Neural cell (in vitro differentiated cells): ENCODE results near the gene DPP6. TPM values are rescaled to one million over a fixed set of nuclear protein-coding genes. Genes with fewer than 3 reads are reported as not detected.

Source experiments
- H2AFZ ChIP-seq: fragments of 200-600, 300-800 bp; sonication (generic), shearing (Covaris generic); 2 replicates; pipeline ENCODE4 v1.6.0; 2014; ENCODE audit warnings: low read depth, mild to moderate bottlenecking, antibody characterized with exemption, low read length, moderate library complexity
- H3F3A ChIP-seq: fragments of 200-600 bp; shearing (Covaris generic); 2 replicates; pipeline ENCODE4 v1.6.1; 2016; ENCODE audit warnings: mild to moderate bottlenecking, moderate library complexity, mixed read lengths, antibody characterized with exemption, low read length; ENCODE audit not compliant: insufficient read depth, poor library complexity, severe bottlenecking
- H3K27ac ChIP-seq: fragments of 200-600, 300-800 bp; sonication (generic), shearing (Covaris generic); 2 replicates; pipeline ENCODE4 v1.5.1; 2014; ENCODE audit warnings: mild to moderate bottlenecking, low read length, moderate library complexity
- H3K27me3 ChIP-seq: fragments of 300-800, 200-600 bp; sonication (generic), shearing (Covaris generic); 2 replicates; pipeline ENCODE4 v1.6.0; 2014; ENCODE audit warnings: mild to moderate bottlenecking, low read depth, low read length, moderate library complexity; ENCODE audit not compliant: insufficient read depth
- H3K36me3 ChIP-seq: fragments of 300-800, 200-600 bp; sonication (generic), shearing (Covaris generic); 2 replicates; pipeline ENCODE4 v1.5.1; 2014; ENCODE audit warnings: mild to moderate bottlenecking, antibody characterized with exemption, low read length, moderate library complexity; ENCODE audit not compliant: insufficient read depth
- H3K4me2 ChIP-seq: fragments of 300-800, 200-600 bp; sonication (generic), shearing (Covaris generic); 2 replicates; pipeline ENCODE4 v1.6.0; 2014; ENCODE audit warnings: mild to moderate bottlenecking, low read length
- H3K4me3 ChIP-seq: fragments of 300-800, 200-600 bp; sonication (generic), shearing (Covaris generic); 2 replicates; pipeline ENCODE4 v1.5.1; 2014; ENCODE audit warnings: mild to moderate bottlenecking, low read length, moderate library complexity
- H3K79me2 ChIP-seq: fragments of 200-600 bp; shearing (Covaris generic); replicated peaks from 2 replicates; pipeline ENCODE4 v1.6.0; 2014; ENCODE audit warnings: mild to moderate bottlenecking, low read length, moderate library complexity; ENCODE audit not compliant: insufficient read depth
- H3K9ac ChIP-seq: fragments of 300-800, 200-600 bp; sonication (generic), shearing (Covaris generic); 2 replicates; pipeline ENCODE4 v1.6.1; 2016; ENCODE audit warnings: mild to moderate bottlenecking, low read length, mixed read lengths
- H3K9me2 ChIP-seq: fragments of 200-600 bp; shearing (Covaris generic); 2 replicates; pipeline ENCODE4 v1.6.1; 2016; ENCODE audit warnings: mild to moderate bottlenecking, low read length, mixed read lengths; ENCODE audit not compliant: insufficient read depth
- H3K9me3 ChIP-seq: fragments of 200-600, 300-800 bp; sonication (generic), shearing (Covaris generic); 2 replicates; pipeline ENCODE4 v1.6.1; 2016; ENCODE audit warnings: mild to moderate bottlenecking, mixed run types, low read length, moderate library complexity, mixed read lengths
- H4K20me1 ChIP-seq: fragments of 200-600 bp; shearing (Covaris generic); 2 replicates; pipeline ENCODE4 v1.6.1; 2016; ENCODE audit warnings: mild to moderate bottlenecking, mixed run types; ENCODE audit not compliant: insufficient read depth
- EP300 ChIP-seq: fragments of 450-650 bp; conservative IDR thresholded peaks from 2 replicates; pipeline ENCODE4 v1.6.1; 2014; ENCODE audit warnings: antibody characterized with exemption, mild to moderate bottlenecking, moderate library complexity; ENCODE audit not compliant: poor library complexity, severe bottlenecking
- EZH2 ChIP-seq: fragments of 200-600, 300-800 bp; shearing (Covaris generic), sonication (generic); IDR thresholded peaks from 2 replicates; pipeline ENCODE4 v1.6.1; 2014; ENCODE audit warnings: antibody characterized with exemption, low read length, borderline replicate concordance, mild to moderate bottlenecking; ENCODE audit not compliant: insufficient read depth, poor library complexity, severe bottlenecking
- MXI1 ChIP-seq: fragments of 450-650 bp; conservative IDR thresholded peaks from 2 replicates; pipeline ENCODE4 v1.6.1; 2014; ENCODE audit warnings: antibody characterized with exemption, mild to moderate bottlenecking; ENCODE audit not compliant: poor library complexity, severe bottlenecking
- POLR2AphosphoS5 ChIP-seq: IDR thresholded peaks from 2 replicates; pipeline ENCODE4 v1.6.1; 2012
- RAD21 ChIP-seq: fragments of 450-650 bp; conservative IDR thresholded peaks from 2 replicates; pipeline ENCODE4 v1.6.1; 2014; ENCODE audit warnings: antibody characterized with exemption, mild to moderate bottlenecking, moderate library complexity
- SMC3 ChIP-seq: fragments of 450-650 bp; conservative IDR thresholded peaks from 2 replicates; pipeline ENCODE4 v1.6.1; 2014; ENCODE audit warnings: antibody characterized with exemption, mild to moderate bottlenecking, moderate library complexity; ENCODE audit not compliant: poor library complexity
- TAF1 ChIP-seq: IDR thresholded peaks from 2 replicates; pipeline ENCODE4 v1.6.1; 2012; ENCODE audit warnings: low read depth
- polyA plus RNA-seq: library from polyadenylated mRNA; depleted of rRNA; stranded (reverse); fragments of >200 nt; gene quantifications from 2 replicates; pipeline ENCODE4 v1.2.3, GENCODE V29; 2014
- TF ChIP-seq, protein P1 (sequence below): IDR thresholded peaks from 2 replicates; pipeline ENCODE4 v1.6.1; 2012; ENCODE audit warnings: borderline replicate concordance
- TF ChIP-seq, protein P2 (sequence below): fragments of 450-650 bp; IDR thresholded peaks from 2 replicates; pipeline ENCODE4 v1.5.1; 2014; ENCODE audit warnings: antibody characterized with exemption, mild to moderate bottlenecking, moderate library complexity; ENCODE audit not compliant: poor library complexity, severe bottlenecking

DPP6 gene
- polyA plus RNA-seq, 1 donor from 2014 or later, result 20.4 TPM

DNA sequence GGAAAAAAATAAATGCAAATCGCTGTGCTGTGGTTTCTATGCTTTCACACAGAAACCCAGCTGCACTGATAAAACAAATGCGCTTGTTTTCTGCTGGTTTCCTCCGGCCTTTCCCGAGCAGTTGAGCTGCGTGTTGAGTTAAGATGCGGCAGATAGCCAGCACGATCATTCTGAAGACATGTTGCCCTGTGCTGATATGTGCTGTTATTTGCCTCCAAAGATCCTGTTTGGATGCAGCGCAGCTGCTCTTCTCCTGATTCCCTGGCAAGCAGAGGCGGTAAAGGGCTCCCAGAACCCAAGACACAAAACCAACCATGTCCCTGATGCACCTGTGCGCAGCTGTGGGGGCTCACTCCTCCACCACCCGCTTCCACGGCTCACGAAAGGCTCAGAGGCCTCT lies 725.3 kb downstream of the DPP6 start:
- Histone ChIP-seq H3K27ac (no peak overlapping the region), H3K27me3 (no peaks in the 10 kb centered on the region), H3K36me3 (no peaks in the 10 kb centered on the region), H4K20me1 (no peaks in the 10 kb centered on the region), H3K9me3 (no peaks in the 10 kb centered on the region), H3K9ac (no peak overlapping the region), H3F3A (no peaks in the 10 kb centered on the region), H3K9me2 (no peaks in the 10 kb centered on the region), H3K4me3 (no peak overlapping the region), H3K4me2 (no peak overlapping the region), H3K79me2 (no peaks in the 10 kb centered on the region), H2AFZ (no peak overlapping the region)
- TF ChIP-seq, protein P1, sequence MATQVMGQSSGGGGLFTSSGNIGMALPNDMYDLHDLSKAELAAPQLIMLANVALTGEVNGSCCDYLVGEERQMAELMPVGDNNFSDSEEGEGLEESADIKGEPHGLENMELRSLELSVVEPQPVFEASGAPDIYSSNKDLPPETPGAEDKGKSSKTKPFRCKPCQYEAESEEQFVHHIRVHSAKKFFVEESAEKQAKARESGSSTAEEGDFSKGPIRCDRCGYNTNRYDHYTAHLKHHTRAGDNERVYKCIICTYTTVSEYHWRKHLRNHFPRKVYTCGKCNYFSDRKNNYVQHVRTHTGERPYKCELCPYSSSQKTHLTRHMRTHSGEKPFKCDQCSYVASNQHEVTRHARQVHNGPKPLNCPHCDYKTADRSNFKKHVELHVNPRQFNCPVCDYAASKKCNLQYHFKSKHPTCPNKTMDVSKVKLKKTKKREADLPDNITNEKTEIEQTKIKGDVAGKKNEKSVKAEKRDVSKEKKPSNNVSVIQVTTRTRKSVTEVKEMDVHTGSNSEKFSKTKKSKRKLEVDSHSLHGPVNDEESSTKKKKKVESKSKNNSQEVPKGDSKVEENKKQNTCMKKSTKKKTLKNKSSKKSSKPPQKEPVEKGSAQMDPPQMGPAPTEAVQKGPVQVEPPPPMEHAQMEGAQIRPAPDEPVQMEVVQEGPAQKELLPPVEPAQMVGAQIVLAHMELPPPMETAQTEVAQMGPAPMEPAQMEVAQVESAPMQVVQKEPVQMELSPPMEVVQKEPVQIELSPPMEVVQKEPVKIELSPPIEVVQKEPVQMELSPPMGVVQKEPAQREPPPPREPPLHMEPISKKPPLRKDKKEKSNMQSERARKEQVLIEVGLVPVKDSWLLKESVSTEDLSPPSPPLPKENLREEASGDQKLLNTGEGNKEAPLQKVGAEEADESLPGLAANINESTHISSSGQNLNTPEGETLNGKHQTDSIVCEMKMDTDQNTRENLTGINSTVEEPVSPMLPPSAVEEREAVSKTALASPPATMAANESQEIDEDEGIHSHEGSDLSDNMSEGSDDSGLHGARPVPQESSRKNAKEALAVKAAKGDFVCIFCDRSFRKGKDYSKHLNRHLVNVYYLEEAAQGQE, result no peak
- TF ChIP-seq RAD21 (no peak), EP300 (no peak), EZH2 (no peak), TAF1 (no peak), MXI1 (no peak), SMC3 (no peak), POLR2AphosphoS5 (no peak)
- TF ChIP-seq, protein P2, sequence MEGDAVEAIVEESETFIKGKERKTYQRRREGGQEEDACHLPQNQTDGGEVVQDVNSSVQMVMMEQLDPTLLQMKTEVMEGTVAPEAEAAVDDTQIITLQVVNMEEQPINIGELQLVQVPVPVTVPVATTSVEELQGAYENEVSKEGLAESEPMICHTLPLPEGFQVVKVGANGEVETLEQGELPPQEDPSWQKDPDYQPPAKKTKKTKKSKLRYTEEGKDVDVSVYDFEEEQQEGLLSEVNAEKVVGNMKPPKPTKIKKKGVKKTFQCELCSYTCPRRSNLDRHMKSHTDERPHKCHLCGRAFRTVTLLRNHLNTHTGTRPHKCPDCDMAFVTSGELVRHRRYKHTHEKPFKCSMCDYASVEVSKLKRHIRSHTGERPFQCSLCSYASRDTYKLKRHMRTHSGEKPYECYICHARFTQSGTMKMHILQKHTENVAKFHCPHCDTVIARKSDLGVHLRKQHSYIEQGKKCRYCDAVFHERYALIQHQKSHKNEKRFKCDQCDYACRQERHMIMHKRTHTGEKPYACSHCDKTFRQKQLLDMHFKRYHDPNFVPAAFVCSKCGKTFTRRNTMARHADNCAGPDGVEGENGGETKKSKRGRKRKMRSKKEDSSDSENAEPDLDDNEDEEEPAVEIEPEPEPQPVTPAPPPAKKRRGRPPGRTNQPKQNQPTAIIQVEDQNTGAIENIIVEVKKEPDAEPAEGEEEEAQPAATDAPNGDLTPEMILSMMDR, result no peak

DNA sequence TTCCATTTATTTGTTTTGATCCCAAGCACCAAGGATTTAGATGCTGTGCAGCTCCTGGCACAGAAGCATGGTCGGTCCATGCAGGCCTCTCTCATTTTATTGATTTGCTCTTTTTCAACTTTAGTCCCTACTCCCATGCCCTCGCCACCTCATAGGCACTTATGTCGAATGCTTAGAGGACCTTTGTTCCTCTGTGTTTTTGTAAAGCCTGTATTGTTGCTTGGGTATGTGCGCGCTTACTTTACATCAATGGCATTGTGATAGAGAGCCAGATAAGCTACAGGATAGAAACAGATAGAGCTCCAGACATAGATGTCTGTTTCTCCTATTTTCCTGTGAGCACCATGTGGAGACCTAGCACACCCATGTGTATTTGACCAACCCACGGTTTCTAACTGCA lies 725.7 kb downstream of the DPP6 start:
- H3K9ac ChIP-seq, result no peak overlapping the region
- no peaks in the 10 kb centered on the region for H3K79me2 ChIP-seq
- no peak overlapping the region for H3K4me2 ChIP-seq
- H3K27me3 ChIP-seq, result no peaks in the 10 kb centered on the region
- TF ChIP-seq, protein P2, result no peak
- TF ChIP-seq EZH2 (no peak), MXI1 (no peak), SMC3 (no peak), TAF1 (no peak), EP300 (no peak), POLR2AphosphoS5 (no peak), RAD21 (no peak)
- TF ChIP-seq, protein P1, result no peak
- H4K20me1 ChIP-seq, result no peaks in the 10 kb centered on the region
- H3K9me3 ChIP-seq, result no peaks in the 10 kb centered on the region
- H3K4me3 ChIP-seq, result no peak overlapping the region
- no peak overlapping the region for H2AFZ ChIP-seq
- H3K9me2 ChIP-seq, result no peaks in the 10 kb centered on the region
- H3K27ac ChIP-seq, result no peak overlapping the region
- H3F3A ChIP-seq, result no peaks in the 10 kb centered on the region
- no peaks in the 10 kb centered on the region for H3K36me3 ChIP-seq
